Sigmoid colon (tissue), 7 donors: ENCODE measurements around the gene MYO7B. TPM values are rescaled to one million over a fixed set of nuclear protein-coding genes. Genes with fewer than 3 reads are reported as not detected.
A peak's percentile ranks its signal among the peaks of the same experiment; 100 is the strongest.

ENCODE experiments used
- DNase-seq: peaks from one replicate; pipeline ENCODE4 v3.0.0-alpha.2; 2019
- H3K27ac ChIP-seq, 4 donors: fragments of 200-600 bp; sonication (generic); one replicate each; pipeline ENCODE4 v1.5.1; 2016 to 2019; ENCODE audit warnings: mild to moderate bottlenecking in 1 of 4
- H3K27me3 ChIP-seq, 3 donors: fragments of 200-600 bp; sonication (generic); one replicate each; pipeline ENCODE4 v1.5.1; 2019; ENCODE audit warnings: mild to moderate bottlenecking in 1 of 3
- H3K36me3 ChIP-seq, 4 donors: fragments of 200-600 bp; sonication (generic); one replicate each; pipeline ENCODE4 v1.5.1; 2016 to 2019
- H3K4me1 ChIP-seq, 4 donors: fragments of 200-600 bp; sonication (generic); one replicate each; pipeline ENCODE4 v1.5.1; 2017 to 2019
- H3K4me3 ChIP-seq, 4 donors: fragments of 200-600 bp; sonication (generic); one replicate each; pipeline ENCODE4 v1.5.1; 2017 to 2019; ENCODE audit warnings: mild to moderate bottlenecking in 2 of 4, moderate library complexity in 1 of 4
- H3K9me3 ChIP-seq, 4 donors: fragments of 200-600 bp in 3 of 4; sonication (generic) in 3 of 4; one replicate each; pipeline versions ENCODE4 v1.5.1 to v1.6.1; 2013 to 2019
- CTCF ChIP-seq, 4 experiments: fragments of 450-650 bp in 3 of 4; fragments of 200-600 bp in 1 of 4; IDR thresholded peaks; one replicate each; pipeline ENCODE4 v1.5.1; 2016 to 2019; ENCODE audit warnings: antibody characterized with exemption in 4 of 4, mild to moderate bottlenecking in 3 of 4, moderate library complexity in 2 of 4
- EP300 ChIP-seq, 4 donors: sonication (generic); formaldehyde crosslinking; IDR thresholded peaks; one replicate each; pipeline ENCODE4 v1.6.1; 2017; ENCODE audit warnings: antibody characterized with exemption in 4 of 4
- POLR2A ChIP-seq, 2 donors: fragments of 450-650 bp; IDR thresholded peaks; one replicate each; pipeline ENCODE4 v1.6.1; 2016; ENCODE audit warnings: antibody characterized with exemption in 2 of 2, mild to moderate bottlenecking in 2 of 2, moderate library complexity in 2 of 2
- POLR2AphosphoS5 ChIP-seq, 4 donors: sonication (generic); formaldehyde crosslinking; IDR thresholded peaks; one replicate each; pipeline ENCODE4 v1.6.1; 2017; ENCODE audit warnings: antibody characterized with exemption in 4 of 4
- WGBS, 2 donors: extraction: QIAGEN DNeasy Blood & Tissue Kit; methylation state at CpG; one replicate each; pipeline ENCODE4 v1.1.7; 2013; 5-methylcytosine and 5-hydroxymethylcytosine counted together
- intact Hi-C: fragments of 100-400 bp; cut with DNase I; formaldehyde crosslinking; loops from one replicate; pipeline ENCODE4 v1.15.1; 2023
- polyA plus RNA-seq, 3 donors: library from polyadenylated mRNA; stranded (reverse); fragments of 200-250 nt; gene quantifications; one replicate each; pipeline ENCODE4 v1.2.3, GENCODE V29; 2013
- total RNA-seq, 4 donors: library from RNA; depleted of rRNA; stranded (reverse); fragments of >200 nt; gene quantifications; one replicate each; pipeline ENCODE4 v1.1.0, GENCODE V29; 2016
- donor health status: healthy with polysubstance abuse.
- donor health status: Bipolar disorder and iron deficiency.
- donor health status: healthy.

MYO7B gene
- total and polyA plus RNA-seq, 7 donors: 0.54 to 128 (median 30.3) TPM; not detected in 1

- Histone ChIP-seq H3K4me1 (peaks cover 0 to 100% (median 99%) of the 10 kb centered on the region in 4 donors), H3K4me3 (peak overlapping the region in 1 of 4 donors; percentile 2), H3K36me3 (peaks cover 7 to 43% (median 32%) of the 10 kb centered on the region in 4 donors), H3K27me3 (no peaks in the 10 kb centered on the region), H3K27ac (peak overlapping the region; percentile 86 to 97 (median 92)), H3K9me3 (no peaks in the 10 kb centered on the region)
- no peak for TF ChIP-seq EP300 (IDR thresholded peaks at IDR 0.05)
- TF ChIP-seq CTCF (IDR thresholded peaks at IDR 0.05): no peak
- peak in 2 of 4 donors; percentile 45 to 53 for TF ChIP-seq POLR2AphosphoS5 (IDR thresholded peaks at IDR 0.05)
- no peak for TF ChIP-seq POLR2A (IDR thresholded peaks at IDR 0.05)
- intact Hi-C loops: no loop called here
- 88 to 89% methylated on average over 16 of the region's 16 CpGs for WGBS, 2 donors
- peak; percentile 79 for DNase-seq
These were observed 120.0 kb downstream of the MYO7B start for GRCh38 chr2:127655209-127656073.

GRCh38 chr2:127656569-127657231 lies 121.2 kb downstream of the MYO7B start:
- Histone ChIP-seq H3K4me1 (peaks cover 0 to 100% (median 99%) of the 10 kb centered on the region in 4 donors), H3K36me3 (peaks cover 7 to 51% (median 33%) of the 10 kb centered on the region in 4 donors), H3K27ac (peak overlapping the region; percentile 86 to 97 (median 92)), H3K27me3 (no peaks in the 10 kb centered on the region), H3K4me3 (no peak overlapping the region), H3K9me3 (no peaks in the 10 kb centered on the region)
- WGBS, 2 donors: 81 to 87% methylated on average over 15 of the region's 15 CpGs
- TF ChIP-seq POLR2A (IDR thresholded peaks at IDR 0.05): no peak
- no peak for TF ChIP-seq EP300 (IDR thresholded peaks at IDR 0.05)
- no peak for TF ChIP-seq POLR2AphosphoS5 (IDR thresholded peaks at IDR 0.05)
- no peak for TF ChIP-seq CTCF (IDR thresholded peaks at IDR 0.05)
- intact Hi-C loops: no loop called here
- peak; percentile 56 for DNase-seq

- Histone ChIP-seq H3K27ac (peak overlapping the region; percentile 86 to 97 (median 92)), H3K4me1 (peaks cover 0 to 100% (median 100%) of the 10 kb centered on the region in 4 donors), H3K4me3 (no peak overlapping the region), H3K27me3 (no peaks in the 10 kb centered on the region), H3K36me3 (peaks cover 7 to 51% (median 33%) of the 10 kb centered on the region in 4 donors), H3K9me3 (no peaks in the 10 kb centered on the region)
- intact Hi-C loops: no loop called here
- TF ChIP-seq CTCF (IDR thresholded peaks at IDR 0.05) (no peak), POLR2A (IDR thresholded peaks at IDR 0.05) (no peak), POLR2AphosphoS5 (IDR thresholded peaks at IDR 0.05) (peak in 3 of 4 donors; percentile 4 to 48 (median 36)), EP300 (IDR thresholded peaks at IDR 0.05) (peak in 1 of 4 donors; percentile 1)
- DNase-seq: no peak
- WGBS, 2 donors: 93% methylated on average over 17 of the region's 17 CpGs
These were observed 121.7 kb downstream of the MYO7B start for GRCh38 chr2:127657232-127657595.

GRCh38 chr2:127658146-127658545 lies 122.7 kb downstream of the MYO7B start:
- H3K36me3 ChIP-seq: peaks cover 7 to 46% (median 31%) of the 10 kb centered on the region in 4 donors
- no peak overlapping the region for H3K4me3 ChIP-seq
- intact Hi-C loops: no loop called here
- peaks cover 0 to 100% (median 100%) of the 10 kb centered on the region in 4 donors for H3K4me1 ChIP-seq
- H3K27ac ChIP-seq: peak overlapping the region; percentile 86 to 97 (median 92)
- WGBS, 2 donors: 81 to 87% methylated on average over 6 of the region's 6 CpGs
- H3K27me3 ChIP-seq: no peaks in the 10 kb centered on the region
- no peak for DNase-seq
- no peaks in the 10 kb centered on the region for H3K9me3 ChIP-seq
- TF ChIP-seq POLR2AphosphoS5 (IDR thresholded peaks at IDR 0.05): no peak
